ENCODE data around the gene KIF16B. TPM values are rescaled to one million over a fixed set of nuclear protein-coding genes. Genes with fewer than 3 reads are reported as not detected.

Gene KIF16B
- total and polyA plus RNA-seq, 2 of the 13 experiments (the other 11 are each of a cell fraction or from before 2014, with no cell fraction given): 6.9 to 18.0 TPM

DNA sequence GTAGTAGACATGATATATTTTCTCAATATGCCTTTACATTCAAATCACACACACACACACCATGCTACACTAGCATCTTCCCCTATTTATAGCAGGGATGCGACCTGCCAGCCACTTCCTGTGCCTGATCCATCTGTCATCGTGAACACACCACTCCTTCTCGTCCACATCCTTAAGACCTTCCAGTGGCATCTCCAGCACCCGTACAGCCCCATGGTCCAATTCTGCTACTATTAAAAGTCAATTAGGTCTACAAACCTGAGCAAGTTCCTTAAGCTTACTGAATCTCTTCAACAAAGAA is 54.5 kb downstream of the KIF16B start:
- FAIRE-seq: no peak
- Histone ChIP-seq H3K36me3 (replicated peaks in 1 of 2; ENCODE audit: control insufficient read depth in 1 of 2, insufficient read depth in 2 of 2, low read length in 2 of 2) (peaks cover 0 to 2% of the 10 kb centered on the region in 2 experiments; a peak in 3 of 5 replicates), H3K79me2 (ENCODE audit: insufficient read depth, low read length) (no peaks in the 10 kb centered on the region), H3K4me2 (ENCODE audit: low read depth, low read length) (no peak overlapping the region), H4K20me1 (ENCODE audit: insufficient read depth, low read length) (no peaks in the 10 kb centered on the region), H3K9ac (ENCODE audit: insufficient read depth, low read depth, low read length) (no peak overlapping the region), H2AFZ (ENCODE audit: low read length) (no peak overlapping the region), H3K4me1 (ENCODE audit: insufficient read depth, low read length) (no peaks in the 10 kb centered on the region), H3K9me3 (ENCODE audit: low read length) (no peaks in the 10 kb centered on the region), H3K27ac (ENCODE audit: extremely low read length, insufficient read depth, low read length) (no peak overlapping the region), H3K27me3 (ENCODE audit: control insufficient read depth in 1 of 2, insufficient read depth in 2 of 2, low read length in 2 of 2) (no peaks in the 10 kb centered on the region), H3K4me3 (replicated peaks in 1 of 3; ENCODE audit: insufficient read depth in 1 of 3, low read depth in 2 of 3, low read length in 3 of 3) (no peak overlapping the region)
- intact Hi-C loops (cut with micrococcal nuclease; ENCODE audit: unreplicated experiment) (loop anchor here (1.0 to 5.0 kb wide), 2 partner anchors 59 to 243 kb away; no protein-coding TSS in a partner anchor), in situ Hi-C loops (cut with HindIII; ENCODE audit: extremely low pct_ligation_motif_present, low pct_unique_long_range_greater_than_20kb) (loop anchor here (5.0 to 10.0 kb wide), 2 partner anchors 106 to 244 kb away; no protein-coding TSS in a partner anchor)
- ATAC-seq: peak; percentile 24; the same call in 1 of the 3 replicates
- no TSS peak for BruUV-seq (replicated peaks)
- 95% methylated on average over 4 of the region's 4 CpGs for WGBS (ENCODE audit: low lambda C conversion rate)
- no peak for DNase-seq (ENCODE audit: low spot score)
- TF ChIP-seq SUZ12 (IDR thresholded peaks at IDR 0.05; ENCODE audit: low read depth, low read length) (no peak), ZNF558 (CRISPR knock-in tag; IDR thresholded peaks at IDR 0.05; ENCODE audit: borderline replicate concordance) (no peak), ZNF549 (CRISPR knock-in tag; IDR thresholded peaks at IDR 0.05) (no peak), SRY (CRISPR knock-in tag; IDR thresholded peaks at IDR 0.05) (no peak), ZNF564 (CRISPR knock-in tag; IDR thresholded peaks at IDR 0.05) (no peak), MATR3 (CRISPR knock-in tag; IDR thresholded peaks at IDR 0.05) (no peak), ZNF547 (CRISPR knock-in tag; IDR thresholded peaks at IDR 0.05) (no peak), MAFG (CRISPR knock-in tag; IDR thresholded peaks at IDR 0.05) (no peak), ZNF709 (CRISPR knock-in tag; IDR thresholded peaks at IDR 0.05) (no peak), ZMYM3 (CRISPR knock-in tag; IDR thresholded peaks at IDR 0.05) (no peak), KMT2B (CRISPR knock-in tag; IDR thresholded peaks at IDR 0.05) (no peak), ZBTB7B (CRISPR knock-in tag; IDR thresholded peaks at IDR 0.05) (no peak)
- TF ChIP-seq, protein P1, sequence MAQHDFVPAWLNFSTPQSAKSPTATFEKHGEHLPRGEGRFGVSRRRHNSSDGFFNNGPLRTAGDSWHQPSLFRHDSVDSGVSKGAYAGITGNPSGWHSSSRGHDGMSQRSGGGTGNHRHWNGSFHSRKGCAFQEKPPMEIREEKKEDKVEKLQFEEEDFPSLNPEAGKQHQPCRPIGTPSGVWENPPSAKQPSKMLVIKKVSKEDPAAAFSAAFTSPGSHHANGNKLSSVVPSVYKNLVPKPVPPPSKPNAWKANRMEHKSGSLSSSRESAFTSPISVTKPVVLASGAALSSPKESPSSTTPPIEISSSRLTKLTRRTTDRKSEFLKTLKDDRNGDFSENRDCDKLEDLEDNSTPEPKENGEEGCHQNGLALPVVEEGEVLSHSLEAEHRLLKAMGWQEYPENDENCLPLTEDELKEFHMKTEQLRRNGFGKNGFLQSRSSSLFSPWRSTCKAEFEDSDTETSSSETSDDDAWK (CRISPR knock-in tag; IDR thresholded peaks at IDR 0.05): no peak
- TF ChIP-seq, protein P2, sequence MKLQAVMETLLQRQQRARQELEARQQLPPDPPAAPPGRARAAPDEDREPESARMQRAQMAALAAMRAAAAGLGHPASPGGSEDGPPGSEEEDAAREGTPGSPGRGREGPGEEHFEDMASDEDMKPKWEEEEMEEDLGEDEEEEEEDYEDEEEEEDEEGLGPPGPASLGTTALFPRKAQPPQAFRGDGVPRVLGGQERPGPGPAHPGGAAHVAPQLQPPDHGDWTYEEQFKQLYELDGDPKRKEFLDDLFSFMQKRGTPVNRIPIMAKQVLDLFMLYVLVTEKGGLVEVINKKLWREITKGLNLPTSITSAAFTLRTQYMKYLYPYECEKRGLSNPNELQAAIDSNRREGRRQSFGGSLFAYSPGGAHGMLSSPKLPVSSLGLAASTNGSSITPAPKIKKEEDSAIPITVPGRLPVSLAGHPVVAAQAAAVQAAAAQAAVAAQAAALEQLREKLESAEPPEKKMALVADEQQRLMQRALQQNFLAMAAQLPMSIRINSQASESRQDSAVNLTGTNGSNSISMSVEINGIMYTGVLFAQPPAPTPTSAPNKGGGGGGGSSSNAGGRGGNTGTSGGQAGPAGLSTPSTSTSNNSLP (IDR thresholded peaks at IDR 0.05; ENCODE audit: low read depth, low read length): no peak
- TF ChIP-seq, protein P3, sequence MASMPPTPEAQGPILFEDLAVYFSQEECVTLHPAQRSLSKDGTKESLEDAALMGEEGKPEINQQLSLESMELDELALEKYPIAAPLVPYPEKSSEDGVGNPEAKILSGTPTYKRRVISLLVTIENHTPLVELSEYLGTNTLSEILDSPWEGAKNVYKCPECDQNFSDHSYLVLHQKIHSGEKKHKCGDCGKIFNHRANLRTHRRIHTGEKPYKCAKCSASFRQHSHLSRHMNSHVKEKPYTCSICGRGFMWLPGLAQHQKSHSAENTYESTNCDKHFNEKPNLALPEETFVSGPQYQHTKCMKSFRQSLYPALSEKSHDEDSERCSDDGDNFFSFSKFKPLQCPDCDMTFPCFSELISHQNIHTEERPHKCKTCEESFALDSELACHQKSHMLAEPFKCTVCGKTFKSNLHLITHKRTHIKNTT (CRISPR knock-in tag; IDR thresholded peaks at IDR 0.05): no peak
- TF ChIP-seq, protein P4, sequence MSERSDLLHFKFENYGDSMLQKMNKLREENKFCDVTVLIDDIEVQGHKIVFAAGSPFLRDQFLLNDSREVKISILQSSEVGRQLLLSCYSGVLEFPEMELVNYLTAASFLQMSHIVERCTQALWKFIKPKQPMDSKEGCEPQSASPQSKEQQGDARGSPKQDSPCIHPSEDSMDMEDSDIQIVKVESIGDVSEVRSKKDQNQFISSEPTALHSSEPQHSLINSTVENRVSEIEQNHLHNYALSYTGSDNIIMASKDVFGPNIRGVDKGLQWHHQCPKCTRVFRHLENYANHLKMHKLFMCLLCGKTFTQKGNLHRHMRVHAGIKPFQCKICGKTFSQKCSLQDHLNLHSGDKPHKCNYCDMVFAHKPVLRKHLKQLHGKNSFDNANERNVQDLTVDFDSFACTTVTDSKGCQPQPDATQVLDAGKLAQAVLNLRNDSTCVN (CRISPR knock-in tag; IDR thresholded peaks at IDR 0.05; ENCODE audit: borderline replicate concordance): no peak
- TF ChIP-seq, protein P5, sequence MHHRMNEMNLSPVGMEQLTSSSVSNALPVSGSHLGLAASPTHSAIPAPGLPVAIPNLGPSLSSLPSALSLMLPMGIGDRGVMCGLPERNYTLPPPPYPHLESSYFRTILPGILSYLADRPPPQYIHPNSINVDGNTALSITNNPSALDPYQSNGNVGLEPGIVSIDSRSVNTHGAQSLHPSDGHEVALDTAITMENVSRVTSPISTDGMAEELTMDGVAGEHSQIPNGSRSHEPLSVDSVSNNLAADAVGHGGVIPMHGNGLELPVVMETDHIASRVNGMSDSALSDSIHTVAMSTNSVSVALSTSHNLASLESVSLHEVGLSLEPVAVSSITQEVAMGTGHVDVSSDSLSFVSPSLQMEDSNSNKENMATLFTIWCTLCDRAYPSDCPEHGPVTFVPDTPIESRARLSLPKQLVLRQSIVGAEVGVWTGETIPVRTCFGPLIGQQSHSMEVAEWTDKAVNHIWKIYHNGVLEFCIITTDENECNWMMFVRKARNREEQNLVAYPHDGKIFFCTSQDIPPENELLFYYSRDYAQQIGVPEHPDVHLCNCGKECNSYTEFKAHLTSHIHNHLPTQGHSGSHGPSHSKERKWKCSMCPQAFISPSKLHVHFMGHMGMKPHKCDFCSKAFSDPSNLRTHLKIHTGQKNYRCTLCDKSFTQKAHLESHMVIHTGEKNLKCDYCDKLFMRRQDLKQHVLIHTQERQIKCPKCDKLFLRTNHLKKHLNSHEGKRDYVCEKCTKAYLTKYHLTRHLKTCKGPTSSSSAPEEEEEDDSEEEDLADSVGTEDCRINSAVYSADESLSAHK (CRISPR knock-in tag; IDR thresholded peaks at IDR 0.05; ENCODE audit: borderline replicate concordance): no peak
- CTCF ChIA-PET (ENCODE audit: low intra/inter-chr PET ratio, low total read pairs): interaction anchor here (0.8 to 1.7 kb wide), 3 partner anchors 112 to 242 kb away, joined by 3 to 28 read pairs (median 4); no protein-coding TSS in a partner anchor
- POLR2A ChIA-PET: no interaction called here
